NCI-H128 (cell line): ENCODE results near the gene RPL14.
"Not testable (repeated sequence)": the region's sequence is repeated elsewhere in the genome, so short reads cannot be mapped to it uniquely, and the experiment has no call there.

Experiments
- DNase-seq: peaks from one replicate; lab custom pipeline; 2025; ENCODE audit not compliant: unreplicated experiment; lab: John Stamatoyannopoulos, UW

Gene RPL14

GRCh38 chr3:40456940-40457823 is at the start of gene RPL14:
Gene RPL14 (plus strand): TSS chr3:40457339. CDS start chr3:40457472, 133 bp downstream.
- peak; percentile 83 for DNase-seq

GRCh38 chr3:40407611-40408010 is 49.5 kb upstream of the RPL14 start:
- no peak for DNase-seq

GRCh38 chr3:40414270-40414669 is 42.9 kb upstream of the RPL14 start:
- no peak for DNase-seq

GRCh38 chr3:40417845-40418543 is 39.1 kb upstream of the RPL14 start:
- no peak for DNase-seq

GRCh38 chr3:40422861-40423260 is 34.3 kb upstream of the RPL14 start:
- DNase-seq, result no peak

- no peak for DNase-seq
Observed at GRCh38 chr3:40427045-40427669, 30.0 kb upstream of the RPL14 start.

GRCh38 chr3:40432793-40433192 is 24.3 kb upstream of the RPL14 start:
- no peak for DNase-seq

DNA sequence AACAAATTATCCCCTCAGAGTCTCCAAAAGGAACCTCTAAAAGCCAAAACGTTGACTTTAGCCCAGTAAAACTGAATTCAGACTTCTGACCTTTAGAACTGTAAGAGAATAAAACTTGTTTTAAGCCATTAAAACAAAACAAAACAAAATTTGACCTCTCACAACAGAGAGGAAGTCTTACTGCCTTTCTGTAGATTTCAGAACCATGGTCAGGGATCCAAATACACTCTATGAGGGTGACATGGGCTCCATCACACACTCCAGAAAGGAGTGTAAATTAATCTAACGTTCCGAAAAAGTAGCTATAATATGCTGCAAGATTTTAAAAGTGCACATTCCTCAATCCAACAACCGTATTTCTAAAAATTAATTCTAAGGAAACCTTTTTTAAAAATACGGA is 19.2 kb upstream of the RPL14 start:
- no peak for DNase-seq

- DNase-seq, result no peak
Observed at GRCh38 chr3:40445062-40445461, 12.1 kb upstream of the RPL14 start.

- DNase-seq, result no peak
Observed at GRCh38 chr3:40445880-40446279, 11.3 kb upstream of the RPL14 start.

GRCh38 chr3:40450438-40450837 is 6.7 kb upstream of the RPL14 start:
- DNase-seq, result no peak

DNA sequence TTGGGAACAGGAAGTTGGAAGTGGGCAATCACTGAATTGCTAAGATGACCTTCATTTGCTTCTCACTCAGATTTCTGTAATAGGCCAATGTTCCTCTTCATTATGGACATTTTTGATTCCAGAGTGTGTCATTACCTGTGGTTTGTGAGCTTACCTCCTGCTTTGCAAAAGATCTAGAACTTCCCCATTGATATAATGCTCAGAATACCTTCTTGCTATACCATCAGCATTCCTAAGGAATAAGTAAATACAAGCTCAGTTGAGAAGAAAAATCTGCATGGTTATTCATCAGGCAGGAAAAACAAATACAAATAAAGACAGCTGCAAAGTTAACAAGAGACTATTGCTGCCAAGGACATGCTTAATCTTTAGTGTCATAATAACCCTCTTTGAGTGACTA is 5.6 kb upstream of the RPL14 start:
- no peak for DNase-seq

GRCh38 chr3:40452057-40452456 is 5.1 kb upstream of the RPL14 start:
- no peak for DNase-seq

DNA sequence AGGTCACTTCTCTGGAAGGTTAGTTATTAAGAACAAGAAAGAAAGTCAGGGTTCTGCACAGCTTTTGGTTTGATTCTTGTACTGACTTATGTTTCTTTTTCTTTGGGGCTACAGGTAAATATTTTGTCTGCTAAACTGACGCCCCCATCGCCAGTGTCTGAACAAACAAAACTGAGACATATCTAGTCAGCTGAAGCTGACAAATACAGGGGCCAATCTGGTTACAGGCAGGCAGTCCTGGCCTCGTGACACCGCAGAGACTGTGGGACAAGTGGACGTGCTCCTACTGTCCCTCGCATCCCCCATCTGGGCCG is 4.6 kb upstream of the RPL14 start:
- DNase-seq, result no peak

GRCh38 chr3:40452876-40453730 is 4.0 kb upstream of the RPL14 start:
- DNase-seq, result peak; percentile 97

GRCh38 chr3:40453933-40454332 is 3.2 kb upstream of the RPL14 start:
- no peak for DNase-seq

GRCh38 chr3:40455328-40455727 is 1.8 kb upstream of the RPL14 start:
- no peak for DNase-seq

- DNase-seq, result no peak
Observed at GRCh38 chr3:40456279-40456939, 730 bp upstream of the RPL14 start.

DNA sequence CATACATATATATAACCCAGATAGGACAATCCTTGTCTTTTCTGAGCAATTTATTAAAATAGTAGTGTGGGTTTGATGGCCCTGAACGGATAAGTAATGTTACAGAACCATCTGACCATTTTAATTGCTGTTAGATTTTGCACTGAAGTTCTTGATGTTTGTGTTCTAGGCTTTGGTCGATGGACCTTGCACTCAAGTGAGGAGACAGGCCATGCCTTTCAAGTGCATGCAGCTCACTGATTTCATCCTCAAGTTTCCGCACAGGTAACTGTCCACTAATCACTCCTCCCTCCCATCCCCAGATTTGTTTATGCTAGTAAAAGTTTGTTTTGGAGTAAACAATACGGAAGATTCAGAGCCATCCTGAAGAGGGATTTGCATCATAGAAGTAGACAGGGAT is 1.3 kb downstream of the RPL14 start:
- DNase-seq, result no peak

DNA sequence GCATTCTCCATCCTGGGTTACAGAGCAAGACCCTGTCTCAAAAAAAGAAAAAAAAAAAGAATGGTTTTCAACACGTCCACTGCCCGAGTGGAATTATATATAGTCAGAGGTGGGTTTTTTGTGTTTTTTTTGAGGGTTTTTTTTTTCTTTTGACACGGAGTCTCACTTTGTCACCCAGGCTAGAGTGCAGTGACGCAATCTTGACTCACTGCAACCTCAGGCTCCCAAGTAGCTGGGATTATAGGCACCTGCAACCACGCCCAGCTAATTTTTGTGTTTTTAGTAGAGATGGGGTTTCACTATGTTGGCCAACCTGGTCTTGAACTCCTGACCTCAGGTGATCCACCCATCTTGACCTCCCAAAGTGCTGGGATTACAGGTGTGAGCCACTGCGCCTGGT is 3.3 kb downstream of the RPL14 start:
- not testable (repeated sequence) for DNase-seq

GRCh38 chr3:40461161-40461560 is 4.0 kb downstream of the RPL14 start:
- no peak for DNase-seq
